Measurements from ENCODE around the gene LCE5A. TPM values are rescaled to one million over a fixed set of nuclear protein-coding genes. Genes with fewer than 3 reads are reported as not detected.
"Not testable (repeated sequence)": the region's sequence is repeated elsewhere in the genome, so short reads cannot be mapped to it uniquely, and the experiment has no call there.

The LCE5A gene
- total RNA-seq, 2 experiments from 2014 or later: not detected

DNA sequence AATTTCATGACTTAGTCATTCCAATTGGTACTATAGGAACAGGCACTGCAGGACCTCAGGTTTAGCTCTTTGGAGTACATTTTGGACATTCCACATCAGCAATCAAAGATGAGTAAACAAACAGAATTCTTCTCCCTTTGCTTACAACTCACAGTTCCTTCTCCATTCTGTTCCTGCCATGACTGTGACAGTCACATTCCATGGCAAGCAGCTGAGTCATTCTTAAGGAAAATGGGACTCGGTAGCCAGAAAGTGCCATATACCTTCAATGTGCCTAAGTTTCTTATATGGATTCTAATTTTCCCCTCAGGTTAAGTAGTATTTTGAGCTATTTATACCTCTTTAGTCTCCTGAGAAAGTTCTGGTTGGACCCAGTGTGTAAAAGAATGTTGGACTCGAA lies 29.3 kb downstream of the LCE5A start:
- CTCF ChIA-PET: no interaction called here

DNA sequence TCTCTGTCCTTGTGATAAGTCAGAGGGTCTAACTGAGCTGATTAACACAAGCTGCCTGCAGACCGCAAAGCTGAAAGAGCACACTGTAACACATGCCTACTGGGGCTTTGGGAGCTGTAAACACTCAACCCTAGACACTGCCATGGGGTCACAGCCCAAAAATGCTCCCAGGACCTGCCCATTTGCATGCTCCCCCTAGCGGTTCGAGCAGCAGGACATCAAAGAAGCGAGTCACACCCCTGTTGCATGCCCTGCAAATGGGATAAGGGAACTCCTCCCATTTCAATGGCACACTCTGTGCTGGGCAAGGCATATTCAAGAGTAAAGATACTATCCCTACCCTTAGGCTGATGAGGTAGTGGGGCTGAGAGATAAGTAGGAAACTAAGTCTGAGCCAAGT lies 33.2 kb downstream of the LCE5A start:
- no peak overlapping the region for H3K4me3 Mint-ChIP-seq
- H3K36me3 Mint-ChIP-seq (ENCODE audit: low read depth): no peaks in the 10 kb centered on the region
- ChIA-PET POLR2A (no interaction called here), CTCF (no interaction called here)
- H3K27me3 Mint-ChIP-seq: peaks cover 16% of the 10 kb centered on the region
- no peak for TF ChIP-seq CTCF (IDR thresholded peaks at IDR 0.05)
- H3K4me1 Mint-ChIP-seq (ENCODE audit: low read depth): no peaks in the 10 kb centered on the region
- ATAC-seq (no peak), DNase-seq (peak; percentile 7)
- H3K27ac Mint-ChIP-seq: no peak overlapping the region
- intact Hi-C loops (cut with micrococcal nuclease): no loop called here
- peaks cover 2% of the 10 kb centered on the region for H3K9me3 Mint-ChIP-seq

More for the DNA sequence above, 29.3 kb downstream of the LCE5A start:
- TF ChIP-seq CTCF (IDR thresholded peaks at IDR 0.05): no peak
- Mint-ChIP-seq H3K4me1 (ENCODE audit: low read depth) (no peaks in the 10 kb centered on the region), H3K36me3 (ENCODE audit: low read depth) (no peaks in the 10 kb centered on the region), H3K4me3 (no peak overlapping the region), H3K9me3 (no peaks in the 10 kb centered on the region), H3K27ac (no peak overlapping the region), H3K27me3 (peaks cover 18% of the 10 kb centered on the region)
- POLR2A ChIA-PET: no interaction called here
- intact Hi-C loops (cut with micrococcal nuclease): no loop called here
- ATAC-seq: no peak
- DNase-seq: no peak

- no peak overlapping the region for H3K4me3 Mint-ChIP-seq
- intact Hi-C loops (cut with micrococcal nuclease): no loop called here
These were observed 36.1 kb downstream of the LCE5A start for GRCh38 chr1:152546704-152547103.

GRCh38 chr1:152548358-152548757 lies 37.8 kb downstream of the LCE5A start:
- DNase-seq; POLR2A ChIA-PET; ATAC-seq; intact Hi-C loops (cut with micrococcal nuclease); H3K4me3 Mint-ChIP-seq; H3K9me3 Mint-ChIP-seq; CTCF ChIA-PET; H3K36me3 Mint-ChIP-seq (ENCODE audit: low read depth); H3K27ac Mint-ChIP-seq; H3K4me1 Mint-ChIP-seq (ENCODE audit: low read depth): not testable (repeated sequence)
- H3K27me3 Mint-ChIP-seq: peaks cover 11% of the 10 kb centered on the region

More at GRCh38 chr1:152546704-152547103, 36.1 kb downstream of the LCE5A start:
- no peak for TF ChIP-seq CTCF (IDR thresholded peaks at IDR 0.05)
- Mint-ChIP-seq H3K36me3 (ENCODE audit: low read depth) (no peaks in the 10 kb centered on the region), H3K4me1 (ENCODE audit: low read depth) (no peaks in the 10 kb centered on the region), H3K27me3 (peaks cover 12% of the 10 kb centered on the region), H3K27ac (no peak overlapping the region), H3K9me3 (peaks cover 2% of the 10 kb centered on the region)
- POLR2A ChIA-PET: no interaction called here
- DNase-seq: no peak
- no peak for ATAC-seq
- CTCF ChIA-PET: no interaction called here

Other genes starting within 250 kb of the LCE5A start
- not detected for gene FLG, start 185.6 kb upstream of the LCE5A start, total RNA-seq
- gene FLG2, start 150.8 kb upstream of the LCE5A start, total RNA-seq: not detected
- gene CRNN, start 96.5 kb upstream of the LCE5A start, total RNA-seq: not detected
- not detected for gene CRCT1, start 3.7 kb downstream of the LCE5A start, total RNA-seq
- not detected for gene LCE3E, start 56.0 kb downstream of the LCE5A start, total RNA-seq
- gene LCE3D, start 69.7 kb downstream of the LCE5A start, total RNA-seq: not detected
- not detected for gene LCE3C, start 89.4 kb downstream of the LCE5A start, total RNA-seq
- gene LCE3B, start 103.0 kb downstream of the LCE5A start, total RNA-seq: not detected
- gene LCE3A, start 112.3 kb downstream of the LCE5A start, total RNA-seq: not detected
- gene LCE2D, start 152.6 kb downstream of the LCE5A start, total RNA-seq: not detected
- not detected for gene LCE2C, start 164.5 kb downstream of the LCE5A start, total RNA-seq
- gene LCE2B, start 175.3 kb downstream of the LCE5A start, total RNA-seq: not detected
- not detected for gene LCE2A, start 187.5 kb downstream of the LCE5A start, total RNA-seq
- gene LCE4A, start 197.4 kb downstream of the LCE5A start, total RNA-seq: not detected
- gene KPRP, start 247.2 kb downstream of the LCE5A start, total RNA-seq: not detected

Measured in activated CD8-positive, alpha-beta T cell treated with anti-CD3 and anti-CD28 coated beads for 36 hours (primary cell).